CD14-positive monocyte (primary cell): ENCODE results near the gene CYP26C1. TPM values are rescaled to one million over a fixed set of nuclear protein-coding genes. Genes with fewer than 3 reads are reported as not detected.
A peak's percentile ranks its signal among the peaks of the same experiment; 100 is the strongest.

ENCODE experiments used
- DNase-seq, 3 donors: peaks; one replicate each; pipeline ENCODE4 v3.0.0-alpha.2; 2011 to 2022
- H2AFZ ChIP-seq: 2 replicates; pipeline ENCODE4 v1.6.0; 2012; ENCODE audit warnings: mild to moderate bottlenecking, low read depth, low read length, inconsistent platforms; ENCODE audit not compliant: insufficient read depth, poor library complexity, severe bottlenecking
- H3K27ac ChIP-seq, 2 donors: 1 replicate in 1 of 2; 2 replicates in 1 of 2; pipeline ENCODE4 v1.5.1; 2012 to 2013; ENCODE audit warnings: low read length in 2 of 2, control low read depth in 1 of 2, inconsistent platforms in 1 of 2, low read depth in 1 of 2, mild to moderate bottlenecking in 1 of 2
- H3K27me3 ChIP-seq, 2 donors: one replicate each; pipeline versions ENCODE4 v1.6.0 to v1.6.1; 2011 to 2013; ENCODE audit warnings: low read length in 2 of 2; ENCODE audit not compliant: control insufficient read depth in 2 of 2, insufficient read depth in 2 of 2
- H3K36me3 ChIP-seq, 2 donors: replicated peaks in 1 of 2; 1 replicate in 1 of 2; 2 replicates in 1 of 2; pipeline versions ENCODE4 v1.5.1 to v1.6.1; 2012 to 2013; ENCODE audit warnings: low read length in 2 of 2, control low read depth in 1 of 2, inconsistent platforms in 1 of 2, mild to moderate bottlenecking in 1 of 2; ENCODE audit not compliant: insufficient read depth in 2 of 2, control insufficient read depth in 1 of 2
- H3K4me1 ChIP-seq, 2 donors: 1 replicate in 1 of 2; 2 replicates in 1 of 2; pipeline versions ENCODE4 v1.5.1 to v1.6.1; 2012 to 2013; ENCODE audit warnings: low read length in 2 of 2, control low read depth in 1 of 2, inconsistent platforms in 1 of 2, mild to moderate bottlenecking in 1 of 2, moderate library complexity in 1 of 2; ENCODE audit not compliant: insufficient read depth in 2 of 2, control insufficient read depth in 1 of 2
- H3K4me2 ChIP-seq: replicated peaks from 2 replicates; pipeline ENCODE3; 2012; ENCODE audit warnings: low read length, moderate library complexity, mild to moderate bottlenecking; ENCODE audit not compliant: poor library complexity, severe bottlenecking; ENCODE audit errors: extremely low read depth
- H3K4me3 ChIP-seq, 3 experiments: fragments of 200-600 bp in 1 of 3; sonication (generic) in 1 of 3; replicated peaks in 1 of 3; 1 replicate in 2 of 3; 2 replicates in 1 of 3; pipeline ENCODE4 v1.5.1; 2011 to 2013; ENCODE audit warnings: low read length in 3 of 3, mild to moderate bottlenecking in 3 of 3, control low read depth in 2 of 3, low read depth in 2 of 3, inconsistent platforms in 1 of 3, moderate library complexity in 1 of 3
- H3K79me2 ChIP-seq: 2 replicates; pipeline ENCODE4 v1.6.0; 2012; ENCODE audit warnings: mild to moderate bottlenecking, control low read depth, inconsistent platforms, low read length, moderate library complexity; ENCODE audit not compliant: insufficient read depth
- H3K9ac ChIP-seq: 2 replicates; pipeline ENCODE4 v1.6.0; 2017; ENCODE audit warnings: low read length, mild to moderate bottlenecking; ENCODE audit not compliant: insufficient read depth, poor library complexity, severe bottlenecking
- H3K9me3 ChIP-seq, 2 donors: replicated peaks in 1 of 2; 1 replicate in 1 of 2; 2 replicates in 1 of 2; pipeline versions ENCODE4 v1.5.1 to v1.6.1; 2012 to 2013; ENCODE audit warnings: low read length in 2 of 2, control low read depth in 1 of 2; ENCODE audit not compliant: control insufficient read depth in 1 of 2, insufficient read depth in 1 of 2
- H4K20me1 ChIP-seq: 2 replicates; pipeline ENCODE4 v1.6.0; 2012; ENCODE audit warnings: mild to moderate bottlenecking, low read length, control low read depth, moderate library complexity; ENCODE audit not compliant: insufficient read depth
- H3K27ac Mint-ChIP-seq, 7 donors: one replicate each; pipeline ENCODE4 v1.8.0; 2020; ENCODE audit warnings: mild to moderate bottlenecking in 7 of 7, mixed read lengths in 7 of 7, moderate library complexity in 6 of 7, inconsistent platforms in 2 of 7
- H3K27me3 Mint-ChIP-seq, 3 donors: one replicate each; pipeline ENCODE4 v1.8.0; 2021 to 2022; ENCODE audit warnings: low read depth in 3 of 3, mild to moderate bottlenecking in 3 of 3, mixed read lengths in 3 of 3, moderate library complexity in 3 of 3, inconsistent platforms in 1 of 3
- H3K36me3 Mint-ChIP-seq, 2 donors: one replicate each; pipeline ENCODE4 v1.8.0; 2020; ENCODE audit warnings: mixed read lengths in 2 of 2, inconsistent platforms in 1 of 2, mild to moderate bottlenecking in 1 of 2
- H3K4me1 Mint-ChIP-seq: one replicate; pipeline ENCODE4 v1.8.0; 2020; ENCODE audit warnings: mild to moderate bottlenecking, mixed read lengths
- H3K4me3 Mint-ChIP-seq, 2 donors: one replicate each; pipeline ENCODE4 v1.8.0; 2020; ENCODE audit warnings: mild to moderate bottlenecking in 2 of 2, mixed read lengths in 2 of 2, moderate library complexity in 1 of 2
- H3K9me3 Mint-ChIP-seq, 7 donors: one replicate each; pipeline ENCODE4 v1.8.0; 2020 to 2022; ENCODE audit warnings: mixed read lengths in 7 of 7, mild to moderate bottlenecking in 6 of 7, moderate library complexity in 6 of 7, inconsistent platforms in 2 of 7
- WGBS: methylation state at CpG from one replicate; pipeline ENCODE4 v1.1.5; 2013; ENCODE audit warnings: missing lambda C conversion rate; ENCODE audit not compliant: insufficient coverage; 5-methylcytosine and 5-hydroxymethylcytosine counted together
- intact Hi-C, 2 donors: fragments of 100-400 bp; cut with micrococcal nuclease; formaldehyde crosslinking; loops; one replicate each; pipeline versions ENCODE4 v1.15.0 to v1.15.1; 2023
- polyA plus RNA-seq, 3 donors: library from polyadenylated mRNA; depleted of rRNA in 1 of 3; unstranded in 2 of 3; stranded (reverse) in 1 of 3; fragments of 300-500 nt in 2 of 3; fragments of >200 nt in 1 of 3; fragmentation: Illumina TruSeq in 2 of 3; gene quantifications; 1 replicate in 2 of 3; 2 replicates in 1 of 3; pipeline ENCODE4 v1.2.3, GENCODE V29; 2012 to 2021
- TF ChIP-seq, protein P1 (sequence below): fragments of 200-600 bp; IDR thresholded peaks from one replicate; pipeline ENCODE4 v1.8.0; 2022; ENCODE audit warnings: antibody characterized with exemption, mild to moderate bottlenecking

The CYP26C1 gene
- polyA plus RNA-seq, 3 donors = not detected

DNA sequence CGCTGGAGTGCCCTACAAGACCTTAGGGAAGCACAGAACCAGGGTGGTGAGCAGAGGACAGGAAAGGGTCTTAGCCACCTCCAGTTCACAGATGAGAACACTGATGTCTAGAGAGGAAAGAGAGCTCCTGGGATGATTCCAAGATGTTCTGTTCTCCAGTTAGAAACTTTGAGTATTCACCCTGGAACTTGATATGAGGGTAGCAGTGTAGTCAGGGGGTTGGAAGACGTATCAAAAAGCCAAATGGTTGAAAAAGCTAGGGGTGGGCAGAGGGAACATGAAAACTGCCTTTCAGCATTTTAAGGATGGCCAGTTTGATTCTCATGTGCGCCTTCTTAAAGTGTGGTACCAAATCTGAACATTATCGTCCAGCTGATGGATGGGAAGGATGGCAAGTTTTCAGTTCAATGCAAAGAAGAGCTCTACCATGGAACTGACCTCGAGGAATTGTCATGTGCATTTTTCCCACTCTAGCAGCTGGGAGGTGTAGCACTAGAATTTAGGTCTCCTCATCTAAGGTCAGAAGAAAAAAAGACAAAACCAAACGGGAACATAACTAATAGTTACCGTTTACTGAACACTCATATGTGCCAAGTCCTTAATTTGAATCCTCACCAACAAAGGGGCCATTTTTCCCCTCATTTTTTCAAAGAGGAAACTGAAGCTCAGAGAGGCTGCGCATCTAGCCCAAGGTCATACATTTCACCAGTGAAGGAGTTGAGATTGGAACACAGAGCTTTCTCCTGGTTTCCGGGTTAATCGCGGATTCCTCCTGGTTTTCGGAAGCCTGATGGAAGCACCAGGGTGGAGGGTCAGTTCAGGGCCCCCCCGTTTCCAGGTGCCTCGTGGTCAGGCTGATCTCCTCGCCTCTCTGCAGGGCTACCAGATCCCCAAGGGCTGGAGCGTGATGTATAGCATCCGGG lies 7.1 kb downstream of the CYP26C1 start:
- Mint-ChIP-seq H3K9me3 (peaks cover 0 to 16% (median 3%) of the 10 kb centered on the region in 7 donors), H3K27me3 (peaks cover 89 to 99% (median 98%) of the 10 kb centered on the region in 3 donors), H3K27ac (no peak overlapping the region), H3K4me1 (peaks cover 21% of the 10 kb centered on the region), H3K36me3 (peaks cover 0 to 17% of the 10 kb centered on the region in 2 donors), H3K4me3 (peak overlapping the region in 1 of 2 donors; percentile 91)
- H4K20me1 ChIP-seq = no peaks in the 10 kb centered on the region
- H3K36me3 ChIP-seq = no peaks in the 10 kb centered on the region
- intact Hi-C loops = no loop called here
- no peak overlapping the region for H2AFZ ChIP-seq
- TF ChIP-seq, protein P1, sequence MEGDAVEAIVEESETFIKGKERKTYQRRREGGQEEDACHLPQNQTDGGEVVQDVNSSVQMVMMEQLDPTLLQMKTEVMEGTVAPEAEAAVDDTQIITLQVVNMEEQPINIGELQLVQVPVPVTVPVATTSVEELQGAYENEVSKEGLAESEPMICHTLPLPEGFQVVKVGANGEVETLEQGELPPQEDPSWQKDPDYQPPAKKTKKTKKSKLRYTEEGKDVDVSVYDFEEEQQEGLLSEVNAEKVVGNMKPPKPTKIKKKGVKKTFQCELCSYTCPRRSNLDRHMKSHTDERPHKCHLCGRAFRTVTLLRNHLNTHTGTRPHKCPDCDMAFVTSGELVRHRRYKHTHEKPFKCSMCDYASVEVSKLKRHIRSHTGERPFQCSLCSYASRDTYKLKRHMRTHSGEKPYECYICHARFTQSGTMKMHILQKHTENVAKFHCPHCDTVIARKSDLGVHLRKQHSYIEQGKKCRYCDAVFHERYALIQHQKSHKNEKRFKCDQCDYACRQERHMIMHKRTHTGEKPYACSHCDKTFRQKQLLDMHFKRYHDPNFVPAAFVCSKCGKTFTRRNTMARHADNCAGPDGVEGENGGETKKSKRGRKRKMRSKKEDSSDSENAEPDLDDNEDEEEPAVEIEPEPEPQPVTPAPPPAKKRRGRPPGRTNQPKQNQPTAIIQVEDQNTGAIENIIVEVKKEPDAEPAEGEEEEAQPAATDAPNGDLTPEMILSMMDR = no peak
- no peak overlapping the region for H3K4me3 ChIP-seq
- H3K27me3 ChIP-seq = peaks cover 76 to 94% of the 10 kb centered on the region in 2 donors
- no peak for DNase-seq
- 14% methylated on average over 15 of the region's 17 CpGs for WGBS
- no peak overlapping the region for H3K9ac ChIP-seq
- H3K4me2 ChIP-seq = no peak overlapping the region
- peaks cover 0 to 60% of the 10 kb centered on the region in 2 donors for H3K9me3 ChIP-seq
- H3K27ac ChIP-seq = no peak overlapping the region
- H3K79me2 ChIP-seq = no peaks in the 10 kb centered on the region
- peaks cover 5 to 12% of the 10 kb centered on the region in 2 donors for H3K4me1 ChIP-seq

DNA sequence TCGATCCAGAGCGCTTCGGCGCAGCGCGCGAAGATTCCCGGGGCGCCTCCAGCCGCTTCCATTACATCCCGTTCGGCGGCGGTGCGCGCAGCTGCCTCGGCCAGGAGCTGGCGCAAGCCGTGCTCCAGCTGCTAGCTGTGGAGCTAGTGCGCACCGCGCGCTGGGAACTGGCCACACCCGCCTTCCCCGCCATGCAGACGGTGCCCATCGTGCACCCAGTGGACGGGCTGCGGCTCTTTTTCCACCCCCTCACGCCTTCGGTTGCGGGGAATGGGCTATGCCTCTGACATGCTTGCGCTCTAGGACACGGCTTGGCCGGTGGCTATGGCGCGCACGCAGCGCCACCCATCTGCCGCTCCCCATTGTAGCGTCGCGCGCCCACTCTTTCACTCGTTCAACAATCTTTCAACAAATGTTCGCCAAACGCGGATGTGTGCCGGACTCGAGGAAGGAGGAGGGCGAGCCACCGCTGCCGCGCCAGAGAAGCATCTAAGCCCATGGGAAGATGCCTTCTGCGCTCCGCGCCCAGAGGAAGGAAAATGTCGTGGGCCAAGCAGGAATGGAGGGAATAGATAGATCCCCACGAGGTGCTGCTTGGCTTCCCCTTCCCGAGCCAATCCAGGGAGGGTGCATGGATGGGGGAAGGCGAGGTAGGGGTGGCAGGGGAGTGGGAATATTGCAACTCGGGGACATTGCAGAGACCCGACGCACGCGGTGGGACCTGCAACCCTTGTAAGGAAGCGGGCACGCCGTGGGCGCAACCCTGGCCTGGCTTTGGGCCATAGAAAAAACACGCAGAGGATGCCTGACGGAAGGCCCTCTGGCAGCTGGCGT lies 8.0 kb downstream of the CYP26C1 start:
- Mint-ChIP-seq H3K27me3 (peaks cover 90 to 99% (median 99%) of the 10 kb centered on the region in 3 donors), H3K36me3 (peaks cover 0 to 17% of the 10 kb centered on the region in 2 donors), H3K4me3 (peak overlapping the region in 1 of 2 donors; percentile 91), H3K9me3 (peaks cover 0 to 16% (median 3%) of the 10 kb centered on the region in 7 donors), H3K4me1 (peaks cover 26% of the 10 kb centered on the region), H3K27ac (no peak overlapping the region)
- TF ChIP-seq, protein P1 = no peak
- no peak overlapping the region for H3K4me3 ChIP-seq
- no peaks in the 10 kb centered on the region for H3K36me3 ChIP-seq
- H3K27me3 ChIP-seq = peaks cover 83 to 97% of the 10 kb centered on the region in 2 donors
- intact Hi-C loops = no loop called here
- no peak overlapping the region for H2AFZ ChIP-seq
- no peak overlapping the region for H3K27ac ChIP-seq
- DNase-seq = no peak
- H3K9ac ChIP-seq = no peak overlapping the region
- H3K4me2 ChIP-seq = no peak overlapping the region
- peaks cover 11 to 18% of the 10 kb centered on the region in 2 donors for H3K4me1 ChIP-seq
- WGBS = 2% methylated on average over 63 of the region's 73 CpGs
- H3K9me3 ChIP-seq = peaks cover 0 to 66% of the 10 kb centered on the region in 2 donors
- H4K20me1 ChIP-seq = no peaks in the 10 kb centered on the region
- no peaks in the 10 kb centered on the region for H3K79me2 ChIP-seq
